Prostate gland (tissue), 2 donors: Measurements from ENCODE around the gene KCTD17.

Experiments
- CTCF ChIP-seq, 4 experiments: fragments of 200-600 bp in 2 of 4; fragments of 450-650 bp in 2 of 4; sonication (generic) in 2 of 4; IDR thresholded peaks; 1 replicate in 3 of 4; 2 replicates in 1 of 4; pipeline ENCODE4 v1.5.1; 2016 to 2019; ENCODE audit warnings: antibody characterized with exemption in 4 of 4, mild to moderate bottlenecking in 2 of 4, moderate library complexity in 2 of 4
- POLR2A ChIP-seq: fragments of 450-650 bp; IDR thresholded peaks from one replicate; pipeline ENCODE4 v1.6.1; 2016; ENCODE audit warnings: antibody characterized with exemption, mild to moderate bottlenecking
- POLR2AphosphoS5 ChIP-seq: sonication (generic); formaldehyde crosslinking; IDR thresholded peaks from one replicate; pipeline ENCODE4 v1.6.1; 2017; ENCODE audit warnings: antibody characterized with exemption

GRCh38 chr22:37028692-37029674, 22.6 kb upstream of the KCTD17 start:
- no peak for TF ChIP-seq CTCF (IDR thresholded peaks at IDR 0.05)
- no peak for TF ChIP-seq POLR2A
- TF ChIP-seq POLR2AphosphoS5, result no peak
